H1 (cell line): ENCODE measurements around the gene ARAP2.

Experiments used
- CEBPB ChIP-seq: IDR thresholded peaks from 2 replicates; pipeline ENCODE4 v1.6.1; 2012; ENCODE audit warnings: low read depth, low read length
- CTCF ChIP-seq, 3 experiments: IDR thresholded peaks; 1 replicate in 2 of 3; 2 replicates in 1 of 3; pipeline versions ENCODE4 v1.5.1 to v1.6.1; 2011; ENCODE audit warnings: low read length in 3 of 3, mild to moderate bottlenecking in 3 of 3, inconsistent platforms in 2 of 3, low read depth in 1 of 3, moderate library complexity in 1 of 3; ENCODE audit not compliant: insufficient read depth in 1 of 3; ENCODE audit errors: control extremely low read depth in 1 of 3
- EGR1 ChIP-seq: IDR thresholded peaks from 2 replicates; pipeline ENCODE4 v1.6.1; 2011; ENCODE audit warnings: low read depth, low read length, borderline replicate concordance
- KDM1A ChIP-seq: fragments of 200-600, 300-600 bp; sonication (generic); IDR thresholded peaks from 2 replicates; pipeline ENCODE4 v1.7.1; 2016; ENCODE audit warnings: mild to moderate bottlenecking, low read length, borderline replicate concordance
- KDM4A ChIP-seq: IDR thresholded peaks from one replicate; pipeline ENCODE4 v1.7.1; 2012; ENCODE audit warnings: low read depth, mild to moderate bottlenecking, moderate library complexity, low read length, inconsistent platforms; ENCODE audit not compliant: severe bottlenecking
- POLR2AphosphoS5 ChIP-seq: IDR thresholded peaks from 2 replicates; pipeline ENCODE4 v1.6.1; 2011; ENCODE audit warnings: low read depth, low read length
- RXRA ChIP-seq: IDR thresholded peaks from 2 replicates; pipeline ENCODE4 v1.6.1; 2011; ENCODE audit warnings: low read depth, mild to moderate bottlenecking, low read length, moderate library complexity; ENCODE audit not compliant: insufficient read depth

GRCh38 chr4:36082817-36083216, 161.5 kb downstream of the ARAP2 start:
- TF ChIP-seq CEBPB, result no peak
- TF ChIP-seq CTCF (IDR thresholded peaks at IDR 0.05; ENCODE audit: control extremely low read depth in 1 of 3, insufficient read depth in 1 of 3, low read depth in 1 of 3, low read length in 3 of 3), result no peak
- TF ChIP-seq KDM1A, result no peak
- no peak for TF ChIP-seq EGR1
- no peak for TF ChIP-seq POLR2AphosphoS5
- no peak for TF ChIP-seq KDM4A
- no peak for TF ChIP-seq RXRA
